Lower lobe of right lung (tissue), 2 donors: Measurements from ENCODE around the gene ATP13A1. TPM values are rescaled to one million over a fixed set of nuclear protein-coding genes. Genes with fewer than 3 reads are reported as not detected.

Experiments used
- ATAC-seq, 2 donors: fragments of 200-7000 bp; cut with Tn5 transposase; one replicate each; pipeline ENCODE4 v1.9.1; 2020 to 2022; ENCODE audit warnings: mild to moderate bottlenecking in 2 of 2, moderate library complexity in 2 of 2
- DNase-seq: peaks from one replicate; pipeline ENCODE4 v3.0.0-alpha.2; 2020
- H3K27ac ChIP-seq: fragments of 200-600 bp; one replicate; pipeline ENCODE4 v1.8.0; 2022
- H3K27me3 ChIP-seq: fragments of 200-600 bp; one replicate; pipeline ENCODE4 v1.8.0; 2022; ENCODE audit warnings: low read depth
- H3K36me3 ChIP-seq: fragments of 200-600 bp; one replicate; pipeline ENCODE4 v1.8.0; 2022; ENCODE audit warnings: mild to moderate bottlenecking
- H3K4me1 ChIP-seq: fragments of 200-600 bp; one replicate; pipeline ENCODE4 v1.8.0; 2022
- H3K4me3 ChIP-seq: fragments of 200-600 bp; one replicate; pipeline ENCODE4 v1.8.0; 2022; ENCODE audit warnings: mild to moderate bottlenecking
- H3K9me3 ChIP-seq: fragments of 200-600 bp; one replicate; pipeline ENCODE4 v1.8.0; 2022
- intact Hi-C: fragments of 100-400 bp; cut with DNase I; formaldehyde crosslinking; loops from one replicate; pipeline ENCODE4 v1.11.0; 2022
- total RNA-seq: library from RNA; stranded (reverse); fragmentation: NEBNext Ultra II Directional; extraction: Animal tissue kit (Norgen Biotek cat#: 25700); gene quantifications from one replicate; pipeline ENCODE4 v1.2.1, GENCODE V29; 2021
- TF ChIP-seq, protein P1 (sequence below): fragments of 200-600 bp; IDR thresholded peaks from one replicate; pipeline ENCODE4 v1.8.0; 2022; ENCODE audit warnings: antibody characterized with exemption, mild to moderate bottlenecking
- donor health status: DM: no; HTN: yes; CAD: no; lungs with severe emphysema.

Gene ATP13A1
- total RNA-seq, 1 donor from 2014 or later = 71.9 TPM

DNA sequence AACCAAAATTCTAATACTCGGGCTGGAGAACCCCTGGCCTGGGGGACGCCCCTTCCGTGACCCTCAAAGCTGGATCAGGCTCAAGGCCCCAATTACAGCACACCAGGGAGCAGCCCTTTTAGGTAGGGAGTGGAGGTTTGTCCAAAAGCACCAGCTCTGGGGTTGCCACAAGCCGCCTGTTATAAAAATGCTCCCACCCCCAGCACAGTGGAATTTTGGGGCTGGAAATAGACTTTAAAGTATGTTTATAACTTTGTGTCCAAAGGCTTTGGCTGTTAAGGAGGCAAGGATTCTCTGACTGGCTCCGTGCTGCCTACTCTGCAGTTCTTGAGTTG lies 19.5 kb downstream of the ATP13A1 start:
- Histone ChIP-seq H3K9me3 (no peaks in the 10 kb centered on the region), H3K4me1 (peaks cover 14% of the 10 kb centered on the region), H3K27ac (peak overlapping the region; percentile 91), H3K36me3 (peaks cover 67% of the 10 kb centered on the region), H3K4me3 (peak overlapping the region; percentile 93), H3K27me3 (no peaks in the 10 kb centered on the region)
- TF ChIP-seq, protein P1, sequence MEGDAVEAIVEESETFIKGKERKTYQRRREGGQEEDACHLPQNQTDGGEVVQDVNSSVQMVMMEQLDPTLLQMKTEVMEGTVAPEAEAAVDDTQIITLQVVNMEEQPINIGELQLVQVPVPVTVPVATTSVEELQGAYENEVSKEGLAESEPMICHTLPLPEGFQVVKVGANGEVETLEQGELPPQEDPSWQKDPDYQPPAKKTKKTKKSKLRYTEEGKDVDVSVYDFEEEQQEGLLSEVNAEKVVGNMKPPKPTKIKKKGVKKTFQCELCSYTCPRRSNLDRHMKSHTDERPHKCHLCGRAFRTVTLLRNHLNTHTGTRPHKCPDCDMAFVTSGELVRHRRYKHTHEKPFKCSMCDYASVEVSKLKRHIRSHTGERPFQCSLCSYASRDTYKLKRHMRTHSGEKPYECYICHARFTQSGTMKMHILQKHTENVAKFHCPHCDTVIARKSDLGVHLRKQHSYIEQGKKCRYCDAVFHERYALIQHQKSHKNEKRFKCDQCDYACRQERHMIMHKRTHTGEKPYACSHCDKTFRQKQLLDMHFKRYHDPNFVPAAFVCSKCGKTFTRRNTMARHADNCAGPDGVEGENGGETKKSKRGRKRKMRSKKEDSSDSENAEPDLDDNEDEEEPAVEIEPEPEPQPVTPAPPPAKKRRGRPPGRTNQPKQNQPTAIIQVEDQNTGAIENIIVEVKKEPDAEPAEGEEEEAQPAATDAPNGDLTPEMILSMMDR = no peak
- DNase-seq = no peak
- intact Hi-C loops = no loop called here
- no peak for ATAC-seq

DNA sequence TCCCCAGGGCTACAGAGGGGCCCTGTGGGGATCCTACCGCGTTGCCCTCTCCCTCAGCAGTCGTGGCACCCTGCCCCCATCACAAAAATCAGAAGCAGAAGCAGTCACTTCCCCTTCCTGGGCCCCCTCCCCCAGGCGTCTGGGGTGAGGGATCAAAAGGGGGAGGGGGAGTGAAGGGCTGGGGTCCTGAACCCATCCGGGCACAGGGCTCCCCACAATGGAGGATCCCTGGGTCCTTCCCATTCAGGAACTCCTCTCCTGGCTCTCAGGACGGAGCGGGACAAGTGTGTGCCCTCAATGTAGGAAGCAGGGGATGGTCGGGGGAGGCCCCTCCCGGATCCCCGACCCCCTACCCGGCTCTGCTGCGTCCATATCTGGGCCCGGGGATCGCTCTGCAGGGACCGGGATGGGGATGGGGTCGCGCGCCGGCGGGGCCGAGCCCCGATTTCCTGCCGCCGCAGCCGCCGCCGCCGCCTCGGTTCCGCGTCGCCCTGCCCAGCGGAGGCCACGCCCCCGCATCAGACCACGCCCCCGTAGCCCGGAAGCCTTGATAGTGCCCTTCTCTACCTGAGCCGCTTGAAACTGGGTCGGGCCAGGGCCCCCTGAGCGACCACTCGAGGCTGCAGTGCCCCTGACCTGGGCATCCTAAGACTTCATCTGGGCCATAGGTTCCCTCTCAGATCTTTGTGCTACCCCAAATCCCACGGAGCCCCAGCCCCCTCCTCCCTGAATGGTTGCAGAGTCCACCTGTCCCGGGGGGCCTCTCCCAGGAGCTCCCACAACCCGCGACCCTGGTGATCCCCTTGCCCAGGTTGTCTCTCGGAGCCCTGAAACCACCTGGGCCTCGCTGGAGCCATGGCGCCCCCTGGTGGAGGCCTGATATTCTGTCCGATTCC lies 20.1 kb downstream of the ATP13A1 start, which contains the start of gene GMIP:
Gene GMIP (minus strand): TSS at position 500 of the 896 bp plus-strand sequence. CDS start 128 bp downstream, at position 372.
- peak; percentile 92 to 95 for ATAC-seq
- Histone ChIP-seq H3K27ac (peak within 1 kb of the TSS; percentile 91), H3K4me1 (peaks cover 14% of the 10 kb centered on the region), H3K4me3 (peak within 1 kb of the TSS; percentile 93), H3K36me3 (peaks cover 63% of the 10 kb centered on the region), H3K27me3 (no peaks in the 10 kb centered on the region), H3K9me3 (no peaks in the 10 kb centered on the region)
- TF ChIP-seq, protein P1 = peak; percentile 88
- intact Hi-C loops = no loop called here
- peak; percentile 90 for DNase-seq

DNA sequence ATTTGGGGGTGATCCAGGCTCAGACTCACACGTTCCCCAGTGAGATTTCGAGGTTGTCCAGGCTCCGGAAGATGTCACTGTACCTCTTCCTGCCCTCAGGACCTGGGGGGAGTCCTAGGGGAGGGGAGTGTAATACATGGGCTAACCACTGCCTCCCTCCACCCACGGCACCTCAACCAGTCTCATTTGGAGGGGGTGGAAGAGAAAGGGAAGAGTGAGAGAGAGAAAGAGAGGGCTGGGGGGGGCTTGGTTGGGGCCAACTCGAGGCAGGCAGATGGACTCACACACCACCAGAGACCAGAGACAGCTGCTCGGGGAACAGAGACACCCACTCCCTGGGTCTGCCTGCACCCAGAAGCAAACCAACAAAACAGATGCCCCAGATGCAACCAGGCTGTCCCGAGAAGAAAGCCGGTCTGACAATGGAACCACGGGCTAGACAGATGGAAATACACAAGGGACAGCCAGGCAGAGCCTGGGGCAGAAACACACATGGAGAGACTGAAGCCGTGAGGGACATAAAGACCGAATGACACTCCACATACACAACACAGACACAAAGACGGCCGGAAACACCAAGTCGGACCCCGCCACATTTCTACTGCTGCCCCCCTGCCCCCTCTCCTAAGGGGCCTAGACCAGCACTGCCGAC lies 20.8 kb downstream of the ATP13A1 start:
- no peak for DNase-seq
- intact Hi-C loops = no loop called here
- Histone ChIP-seq H3K4me3 (peak overlapping the region; percentile 93), H3K9me3 (no peaks in the 10 kb centered on the region), H3K36me3 (peaks cover 63% of the 10 kb centered on the region), H3K27ac (peak overlapping the region; percentile 91), H3K4me1 (peaks cover 14% of the 10 kb centered on the region), H3K27me3 (no peaks in the 10 kb centered on the region)
- TF ChIP-seq, protein P1 = no peak
- ATAC-seq = peak; percentile 1 to 14

DNA sequence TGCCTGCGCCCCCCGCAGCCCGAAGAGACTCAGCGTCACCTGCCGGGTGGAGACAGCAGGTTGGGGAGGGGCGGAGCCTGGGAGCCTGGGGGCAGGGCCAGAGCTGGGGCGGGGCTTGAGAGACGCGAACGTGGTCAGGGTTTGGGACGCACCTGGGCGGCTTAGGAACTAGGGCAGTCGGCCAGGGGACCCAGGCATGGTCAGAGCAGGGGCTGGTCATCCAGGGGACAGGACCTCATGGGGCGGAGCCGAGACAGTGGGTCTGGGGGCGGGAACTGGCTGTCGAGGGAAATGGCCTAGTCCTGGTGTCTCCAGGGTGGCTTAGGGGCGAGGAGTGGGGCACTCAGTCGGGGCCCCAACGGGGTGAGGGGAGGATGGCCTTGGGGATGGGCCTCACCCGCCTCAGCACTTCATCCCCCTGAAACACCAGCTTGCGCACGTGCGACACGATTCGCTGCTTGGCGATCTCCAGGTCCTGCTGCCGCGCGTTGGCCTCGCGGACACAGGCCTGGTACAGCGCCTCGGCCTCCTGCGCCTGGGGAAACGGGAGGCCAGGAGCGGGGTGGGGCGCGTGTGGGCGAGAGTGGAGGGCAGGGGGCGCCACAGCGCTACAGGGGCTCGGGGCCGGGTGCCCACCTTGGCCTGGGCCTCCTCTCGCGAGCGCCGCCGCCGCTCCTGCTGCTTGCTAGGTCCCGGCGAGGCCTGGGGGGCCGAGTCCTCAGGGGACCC lies 25.8 kb downstream of the ATP13A1 start:
- H3K4me3 ChIP-seq = no peak overlapping the region
- peak; percentile 20 to 56 for ATAC-seq
- no peaks in the 10 kb centered on the region for H3K9me3 ChIP-seq
- TF ChIP-seq, protein P1 = no peak
- H3K27ac ChIP-seq = no peak overlapping the region
- peaks cover 78% of the 10 kb centered on the region for H3K36me3 ChIP-seq
- H3K4me1 ChIP-seq = peaks cover 3% of the 10 kb centered on the region
- no peaks in the 10 kb centered on the region for H3K27me3 ChIP-seq
- DNase-seq = no peak
- intact Hi-C loops = no loop called here

GRCh38 chr19:19637186-19637522 lies 26.3 kb downstream of the ATP13A1 start:
- Histone ChIP-seq H3K4me3 (no peak overlapping the region), H3K27ac (no peak overlapping the region), H3K9me3 (no peaks in the 10 kb centered on the region), H3K4me1 (no peaks in the 10 kb centered on the region), H3K27me3 (no peaks in the 10 kb centered on the region), H3K36me3 (peaks cover 83% of the 10 kb centered on the region)
- DNase-seq (no peak), ATAC-seq (no peak)
- intact Hi-C loops = no loop called here
- TF ChIP-seq, protein P1 = no peak
